ENCODE results near the gene PDE11A. TPM values are rescaled to one million over a fixed set of nuclear protein-coding genes. Genes with fewer than 3 reads are reported as not detected.

PDE11A gene
- total RNA-seq, 4 donors from 2014 or later: 0.37 to 1.2 (median 1.1) TPM; not detected in 1

DNA sequence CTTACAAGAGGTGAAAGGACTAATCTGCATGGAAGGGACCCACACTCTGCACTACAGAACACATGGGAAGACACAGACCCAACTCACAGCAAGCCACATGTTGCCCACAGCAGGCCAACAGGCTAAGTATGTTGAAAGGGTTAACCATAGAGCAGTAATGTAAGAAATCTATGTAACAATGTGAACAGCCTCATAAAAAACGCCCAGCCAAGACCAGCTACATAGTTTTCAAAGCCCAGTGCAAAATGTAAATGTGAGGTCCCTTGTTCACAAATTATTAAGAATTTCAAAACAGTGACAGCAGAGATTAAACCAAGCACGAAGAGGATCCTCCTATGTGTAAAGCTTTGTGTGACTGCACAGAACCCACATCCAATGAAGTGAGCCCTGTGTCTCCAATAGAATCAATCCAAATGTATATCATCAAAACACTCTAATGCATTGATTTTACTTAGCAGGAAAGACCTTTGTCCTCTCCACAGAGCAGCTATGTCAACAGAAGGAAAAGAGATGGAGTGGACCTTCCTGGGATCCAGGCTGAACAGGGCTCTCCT, 469.9 kb downstream of the PDE11A start:
- TF ChIP-seq POLR2A (IDR thresholded peaks at IDR 0.05) (no peak), EP300 (IDR thresholded peaks at IDR 0.05; ENCODE audit: low read depth) (no peak)
- TF ChIP-seq, protein P1, sequence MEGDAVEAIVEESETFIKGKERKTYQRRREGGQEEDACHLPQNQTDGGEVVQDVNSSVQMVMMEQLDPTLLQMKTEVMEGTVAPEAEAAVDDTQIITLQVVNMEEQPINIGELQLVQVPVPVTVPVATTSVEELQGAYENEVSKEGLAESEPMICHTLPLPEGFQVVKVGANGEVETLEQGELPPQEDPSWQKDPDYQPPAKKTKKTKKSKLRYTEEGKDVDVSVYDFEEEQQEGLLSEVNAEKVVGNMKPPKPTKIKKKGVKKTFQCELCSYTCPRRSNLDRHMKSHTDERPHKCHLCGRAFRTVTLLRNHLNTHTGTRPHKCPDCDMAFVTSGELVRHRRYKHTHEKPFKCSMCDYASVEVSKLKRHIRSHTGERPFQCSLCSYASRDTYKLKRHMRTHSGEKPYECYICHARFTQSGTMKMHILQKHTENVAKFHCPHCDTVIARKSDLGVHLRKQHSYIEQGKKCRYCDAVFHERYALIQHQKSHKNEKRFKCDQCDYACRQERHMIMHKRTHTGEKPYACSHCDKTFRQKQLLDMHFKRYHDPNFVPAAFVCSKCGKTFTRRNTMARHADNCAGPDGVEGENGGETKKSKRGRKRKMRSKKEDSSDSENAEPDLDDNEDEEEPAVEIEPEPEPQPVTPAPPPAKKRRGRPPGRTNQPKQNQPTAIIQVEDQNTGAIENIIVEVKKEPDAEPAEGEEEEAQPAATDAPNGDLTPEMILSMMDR (IDR thresholded peaks at IDR 0.05): no peak
- WGBS, 2 donors (ENCODE audit: low coverage in 1 of 2): 37 to 50% methylated on average over 1 to 2 of the region's 2 CpGs
- peaks cover 5 to 42% (median 13%) of the 10 kb centered on the region in 4 donors for H3K4me1 ChIP-seq
- no peak for DNase-seq
- intact Hi-C loops (cut with DNase I; ENCODE audit: low total_unique reads) (loop anchor here (10.0 kb wide), 1 partner anchor 108 kb away; no protein-coding TSS in a partner anchor), in situ Hi-C loops (cut with MboI; ENCODE audit: low pct_ligation_motif_present in 1 of 4, low pct_unique_long_range_greater_than_20kb in 1 of 4, low sequenced_read_pairs in 3 of 4) (loop anchor here (10.0 to 25.0 kb wide), 4 partner anchors 118 to 440 kb away; no protein-coding TSS in a partner anchor)
- no peaks in the 10 kb centered on the region for H3K9me3 ChIP-seq
- H3K27ac ChIP-seq: peak overlapping the region in 3 of 4 donors; percentile 26 to 59 (median 43)
- no peaks in the 10 kb centered on the region for H3K27me3 ChIP-seq
- H3K4me3 ChIP-seq: no peak overlapping the region
- no peaks in the 10 kb centered on the region for H3K36me3 ChIP-seq

DNA sequence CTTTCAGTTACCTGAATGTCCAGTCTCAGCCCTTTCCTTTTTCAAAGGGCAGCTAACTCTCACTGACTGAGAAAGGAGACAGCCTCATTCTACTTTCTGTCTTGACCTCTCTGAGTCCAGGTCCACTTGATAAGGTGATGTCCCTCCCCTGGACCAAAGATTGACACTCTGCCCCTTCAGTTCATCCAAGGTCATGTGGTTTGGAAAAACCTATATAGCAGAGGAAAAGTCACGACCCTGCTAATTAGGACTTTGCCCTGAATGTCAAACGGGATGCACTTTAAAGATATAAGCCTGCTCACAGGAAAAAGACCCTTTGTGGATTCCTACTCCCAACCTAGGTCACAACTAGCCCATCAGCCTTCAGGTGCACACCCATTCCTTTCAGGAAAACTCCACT, 471.7 kb downstream of the PDE11A start:
- WGBS, 2 donors (ENCODE audit: low coverage in 1 of 2): 50 to 84% methylated on average over 2 of the region's 2 CpGs
- Histone ChIP-seq H3K27me3 (no peaks in the 10 kb centered on the region), H3K27ac (no peak overlapping the region), H3K9me3 (no peaks in the 10 kb centered on the region), H3K4me3 (no peak overlapping the region), H3K4me1 (peaks cover 5 to 47% (median 14%) of the 10 kb centered on the region in 4 donors), H3K36me3 (no peaks in the 10 kb centered on the region)
- DNase-seq: no peak
- in situ Hi-C loops (cut with MboI; ENCODE audit: low pct_ligation_motif_present in 1 of 4, low pct_unique_long_range_greater_than_20kb in 1 of 4, low sequenced_read_pairs in 3 of 4): loop anchor here (10.0 to 25.0 kb wide), 4 partner anchors 116 to 439 kb away; no protein-coding TSS in a partner anchor
- TF ChIP-seq, protein P1 (IDR thresholded peaks at IDR 0.05): no peak
- no peak for TF ChIP-seq POLR2A (IDR thresholded peaks at IDR 0.05)
- TF ChIP-seq POLR2AphosphoS5 (IDR thresholded peaks at IDR 0.05): no peak
- TF ChIP-seq EP300 (IDR thresholded peaks at IDR 0.05; ENCODE audit: low read depth): no peak
- intact Hi-C loops (cut with DNase I; ENCODE audit: low total_unique reads): loop anchor here (10.0 kb wide), 1 partner anchor 106 kb away; no protein-coding TSS in a partner anchor

DNA sequence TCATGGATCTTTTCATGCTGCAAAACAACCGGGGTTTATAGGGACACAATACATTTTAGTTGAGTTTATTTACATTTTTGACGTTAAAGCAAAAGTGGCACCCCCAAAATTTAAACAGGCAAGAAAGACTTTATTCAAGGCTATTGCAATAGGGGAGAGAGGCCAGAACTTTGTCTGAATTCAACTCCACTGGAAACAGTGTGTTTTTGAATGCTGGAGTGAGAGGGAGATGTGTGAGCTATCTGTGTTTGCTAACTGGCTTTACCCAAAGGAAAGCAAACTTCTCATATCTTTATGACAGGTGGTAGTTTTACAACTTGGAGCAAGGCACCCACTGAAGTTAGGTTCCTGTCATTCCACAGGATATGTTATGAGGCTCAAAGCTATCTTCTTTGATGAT, 472.6 kb downstream of the PDE11A start:
- in situ Hi-C loops (cut with MboI; ENCODE audit: low pct_ligation_motif_present in 1 of 4, low pct_unique_long_range_greater_than_20kb in 1 of 4, low sequenced_read_pairs in 3 of 4): loop anchor here (10.0 to 25.0 kb wide), 4 partner anchors 115 to 438 kb away; no protein-coding TSS in a partner anchor
- no peak overlapping the region for H3K27ac ChIP-seq
- TF ChIP-seq EP300 (IDR thresholded peaks at IDR 0.05; ENCODE audit: low read depth): no peak
- no peak for TF ChIP-seq POLR2A (IDR thresholded peaks at IDR 0.05)
- no peak for TF ChIP-seq POLR2AphosphoS5 (IDR thresholded peaks at IDR 0.05)
- TF ChIP-seq, protein P1 (IDR thresholded peaks at IDR 0.05): no peak
- H3K36me3 ChIP-seq: no peaks in the 10 kb centered on the region
- no peak for DNase-seq
- no peaks in the 10 kb centered on the region for H3K27me3 ChIP-seq
- peaks cover 5 to 47% (median 14%) of the 10 kb centered on the region in 4 donors for H3K4me1 ChIP-seq
- 84 to 88% methylated on average over 2 of the region's 2 CpGs for WGBS, 2 donors (ENCODE audit: low coverage in 1 of 2)
- H3K9me3 ChIP-seq: no peaks in the 10 kb centered on the region
- H3K4me3 ChIP-seq: no peak overlapping the region
- intact Hi-C loops (cut with DNase I; ENCODE audit: low total_unique reads): loop anchor here (10.0 kb wide), 1 partner anchor 105 kb away; no protein-coding TSS in a partner anchor

DNA sequence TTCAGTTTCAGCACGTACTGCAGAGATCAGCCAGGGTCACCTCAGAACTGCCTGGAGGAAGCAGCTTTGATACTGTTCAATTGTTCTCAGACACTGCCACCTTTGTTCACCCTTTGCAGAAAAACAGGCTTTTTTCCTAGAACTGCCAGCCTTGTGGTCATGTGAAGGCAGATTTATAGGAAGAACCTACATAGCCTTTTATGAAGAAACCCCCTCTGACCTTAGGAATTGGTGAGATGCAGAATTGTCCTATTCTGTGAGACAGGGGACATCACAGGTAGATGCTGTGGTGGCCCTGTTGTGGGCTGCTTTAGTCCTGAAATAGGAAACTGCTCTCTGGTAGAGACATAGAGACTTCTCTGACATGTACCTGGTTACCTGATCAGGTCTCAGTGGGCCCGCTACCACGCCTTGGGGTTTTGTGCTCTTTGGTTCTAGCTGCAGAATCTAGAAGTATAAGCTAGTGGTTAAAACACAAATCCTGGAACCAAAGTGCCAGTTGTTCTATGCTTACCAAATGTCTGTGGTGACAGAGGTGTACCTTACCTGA, 473.4 kb downstream of the PDE11A start:
- Histone ChIP-seq H3K9me3 (no peaks in the 10 kb centered on the region), H3K4me3 (no peak overlapping the region), H3K36me3 (no peaks in the 10 kb centered on the region), H3K4me1 (peaks cover 5 to 42% (median 14%) of the 10 kb centered on the region in 4 donors), H3K27ac (peak overlapping the region in 1 of 4 donors; percentile 49), H3K27me3 (no peaks in the 10 kb centered on the region)
- 13 to 64% methylated on average over 1 to 3 of the region's 3 CpGs for WGBS, 2 donors (ENCODE audit: low coverage in 1 of 2)
- in situ Hi-C loops (cut with MboI; ENCODE audit: low pct_ligation_motif_present in 1 of 4, low pct_unique_long_range_greater_than_20kb in 1 of 4, low sequenced_read_pairs in 3 of 4): no loop called here
- intact Hi-C loops (cut with DNase I; ENCODE audit: low total_unique reads): no loop called here
- no peak for DNase-seq
- TF ChIP-seq EP300 (IDR thresholded peaks at IDR 0.05; ENCODE audit: low read depth) (no peak), POLR2A (IDR thresholded peaks at IDR 0.05) (no peak), POLR2AphosphoS5 (IDR thresholded peaks at IDR 0.05) (no peak)
- TF ChIP-seq, protein P1 (IDR thresholded peaks at IDR 0.05): no peak

Data from transverse colon (tissue), 4 donors.